Subcutaneous abdominal adipose tissue (tissue), 5 donors: ENCODE measurements around the gene INTS3.

Experiments
- H3K27ac ChIP-seq: one replicate; pipeline ENCODE4 v1.7.0; 2013; ENCODE audit warnings: low read depth, mild to moderate bottlenecking, inconsistent platforms, low read length, moderate library complexity
- H3K27me3 ChIP-seq, 5 donors: one replicate each; pipeline ENCODE4 v1.7.0; 2013; ENCODE audit warnings: low read length in 5 of 5, inconsistent platforms in 1 of 5; ENCODE audit not compliant: control insufficient read depth in 5 of 5, insufficient read depth in 4 of 5
- H3K36me3 ChIP-seq, 5 donors: one replicate each; pipeline ENCODE4 v1.7.0; 2013; ENCODE audit warnings: low read length in 5 of 5; ENCODE audit not compliant: control insufficient read depth in 5 of 5, insufficient read depth in 5 of 5
- H3K4me1 ChIP-seq, 5 donors: one replicate each; pipeline ENCODE4 v1.7.0; 2013; ENCODE audit warnings: low read length in 5 of 5, mild to moderate bottlenecking in 3 of 5, moderate library complexity in 1 of 5; ENCODE audit not compliant: control insufficient read depth in 5 of 5, insufficient read depth in 5 of 5
- H3K4me3 ChIP-seq, 5 donors: one replicate each; pipeline ENCODE4 v1.7.0; 2013; ENCODE audit warnings: low read length in 5 of 5, low read depth in 1 of 5
- H3K9ac ChIP-seq, 5 donors: one replicate each; pipeline ENCODE4 v1.7.0; 2013; ENCODE audit warnings: low read length in 5 of 5, mild to moderate bottlenecking in 4 of 5, moderate library complexity in 3 of 5
- H3K9me3 ChIP-seq, 5 donors: one replicate each; pipeline ENCODE4 v1.7.0; 2013; ENCODE audit warnings: low read length in 5 of 5; ENCODE audit not compliant: control insufficient read depth in 5 of 5
- donor health status: healthy.
- donor health status: healthy.
- donor health status: healthy.
- donor health status: healthy.
- donor health status: healthy.

The INTS3 gene

DNA sequence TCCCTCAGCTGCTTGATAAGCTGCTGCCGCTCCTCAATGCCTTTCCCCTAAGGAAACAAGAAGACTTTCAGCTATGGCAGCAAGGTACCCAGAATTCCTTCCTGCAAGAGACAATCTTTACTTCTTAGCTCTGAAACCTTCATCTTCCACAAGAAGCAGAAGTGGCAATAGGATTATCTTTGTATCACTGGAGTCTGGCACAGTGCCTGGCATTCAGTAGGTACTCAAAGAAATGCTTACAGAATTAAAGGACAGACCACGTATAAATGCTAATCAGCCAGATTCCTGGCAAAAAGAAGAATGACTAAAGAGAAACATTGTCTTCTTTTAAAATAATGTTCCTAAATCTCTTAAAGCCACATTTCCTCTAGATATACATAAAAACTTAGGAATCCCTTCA is 91.0 kb downstream of the INTS3 start:
- no peaks in the 10 kb centered on the region for H3K27me3 ChIP-seq
- no peak overlapping the region for H3K9ac ChIP-seq
- H3K36me3 ChIP-seq = peaks cover 11 to 45% (median 35%) of the 10 kb centered on the region in 5 donors
- no peak overlapping the region for H3K4me3 ChIP-seq
- H3K27ac ChIP-seq = no peak overlapping the region
- no peaks in the 10 kb centered on the region for H3K9me3 ChIP-seq
- peaks cover 0 to 5% (median 4%) of the 10 kb centered on the region in 5 donors for H3K4me1 ChIP-seq
